Body of pancreas (tissue), 4 donors: Measurements from ENCODE around the gene TMEM167A. TPM values are rescaled to one million over a fixed set of nuclear protein-coding genes. Genes with fewer than 3 reads are reported as not detected.

Experiments
- ATAC-seq: fragments of 150-250 bp; one replicate; pipeline ENCODE4 v1.9.1; 2016
- DNase-seq, 4 donors: peaks; one replicate each; pipeline ENCODE4 v3.0.0-alpha.2; 2019
- H3K27ac ChIP-seq, 4 donors: fragments of 200-600 bp; sonication (generic); 1 replicate in 3 of 4; 2 replicates in 1 of 4; pipeline versions ENCODE4 v1.5.1 to v1.6.1; 2016 to 2019; ENCODE audit warnings: mild to moderate bottlenecking in 1 of 4, mixed read lengths in 1 of 4, moderate library complexity in 1 of 4
- H3K27me3 ChIP-seq, 2 donors: fragments of 200-600 bp; sonication (generic); one replicate each; pipeline ENCODE4 v1.6.0; 2016; ENCODE audit warnings: mild to moderate bottlenecking in 1 of 2
- H3K36me3 ChIP-seq, 2 donors: fragments of 200-600 bp; sonication (generic); replicated peaks in 1 of 2; 2 replicates each; pipeline ENCODE4 v1.5.1; 2016; ENCODE audit warnings: low read depth in 2 of 2; ENCODE audit not compliant: insufficient read depth in 1 of 2
- H3K4me1 ChIP-seq: fragments of 200-600 bp; sonication (generic); one replicate; pipeline ENCODE4 v1.6.0; 2016
- H3K4me3 ChIP-seq, 2 donors: fragments of 200-600 bp; sonication (generic); 1 replicate in 1 of 2; 2 replicates in 1 of 2; pipeline ENCODE4 v1.5.1; 2016 to 2019
- H3K9me3 ChIP-seq, 3 donors: fragments of 200-600 bp; sonication (generic); 1 replicate in 2 of 3; 2 replicates in 1 of 3; pipeline ENCODE4 v1.5.1; 2016
- CTCF ChIP-seq, 7 experiments: fragments of 450-650 bp in 4 of 7; fragments of 200-600 bp in 3 of 7; sonication (generic) in 3 of 7; IDR thresholded peaks; one replicate each; pipeline ENCODE4 v1.5.1; 2016 to 2019; ENCODE audit warnings: antibody characterized with exemption in 7 of 7
- POLR2A ChIP-seq, 3 donors: fragments of 450-650 bp; IDR thresholded peaks; one replicate each; pipeline ENCODE4 v1.6.1; 2016; ENCODE audit warnings: antibody characterized with exemption in 3 of 3, mild to moderate bottlenecking in 2 of 3
- WGBS, 2 donors: methylation state at CpG; one replicate each; pipeline ENCODE4 v1.1.5; 2017; 5-methylcytosine and 5-hydroxymethylcytosine counted together
- intact Hi-C: fragments of 100-400 bp; cut with DNase I; formaldehyde crosslinking; loops from one replicate; pipeline ENCODE4 v1.15.1; 2023
- small RNA-seq: library from RNA; depleted of rRNA; stranded (forward); fragments of <200 nt; gene quantifications from one replicate; pipeline ENCODE3, GENCODE V24; 2016
- total RNA-seq, 2 donors: library from RNA; depleted of rRNA; stranded (reverse); fragments of >200 nt; gene quantifications; one replicate each; pipeline ENCODE4 v1.1.0, GENCODE V29; 2016

The TMEM167A gene
- total RNA-seq, 2 donors from 2014 or later = 20.8 to 24.9 TPM

DNA sequence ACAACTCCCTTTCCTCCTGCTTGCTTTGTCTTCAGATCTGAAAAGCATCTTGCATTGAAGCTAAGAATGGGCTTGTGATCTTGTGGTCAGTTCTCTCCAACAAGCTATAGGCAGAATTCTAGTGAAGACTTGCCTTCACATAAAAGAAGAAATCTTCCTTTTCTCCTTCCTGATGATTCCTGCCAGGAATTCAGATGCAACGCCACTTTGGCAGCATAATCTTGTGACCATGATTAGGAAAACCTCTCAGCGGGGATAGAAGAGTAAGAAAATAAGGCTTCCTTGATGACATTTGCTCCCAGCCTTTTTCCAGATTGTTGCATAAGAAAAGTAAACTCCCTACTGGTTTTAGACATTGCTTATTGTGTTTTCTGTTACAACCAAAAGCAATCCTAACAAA is 73.4 kb downstream of the TMEM167A start:
- Histone ChIP-seq H3K4me1 (peaks cover 10% of the 10 kb centered on the region), H3K36me3 (no peaks in the 10 kb centered on the region), H3K4me3 (no peak overlapping the region), H3K9me3 (no peaks in the 10 kb centered on the region), H3K27ac (no peak overlapping the region), H3K27me3 (no peaks in the 10 kb centered on the region)
- 81 to 83% methylated on average over 2 of the region's 2 CpGs for WGBS, 2 donors
- ATAC-seq (no peak), DNase-seq (no peak)
- intact Hi-C loops = no loop called here
- TF ChIP-seq POLR2A (IDR thresholded peaks at IDR 0.05) = no peak
- no peak for TF ChIP-seq CTCF (IDR thresholded peaks at IDR 0.05)

Small RNA genes within 50 kb of the gene (small RNA-seq; reads per million reads assigned to genes)
- gene SCARNA18 = 0.56 reads per million, percentile 6 among the genes with 10 or more reads in this experiment

Other genes starting within 250 kb of the TMEM167A start
- gene XRCC4, start 153 bp upstream of the TMEM167A start, total RNA-seq = 1 to 10 TPM in 1 of 2 donors, under 1 TPM in 1; 0.99 to 4.4 TPM